ENCODE data around the gene SDK1.
A peak's percentile ranks its signal among the peaks of the same experiment; 100 is the strongest.

SDK1 gene

DNA sequence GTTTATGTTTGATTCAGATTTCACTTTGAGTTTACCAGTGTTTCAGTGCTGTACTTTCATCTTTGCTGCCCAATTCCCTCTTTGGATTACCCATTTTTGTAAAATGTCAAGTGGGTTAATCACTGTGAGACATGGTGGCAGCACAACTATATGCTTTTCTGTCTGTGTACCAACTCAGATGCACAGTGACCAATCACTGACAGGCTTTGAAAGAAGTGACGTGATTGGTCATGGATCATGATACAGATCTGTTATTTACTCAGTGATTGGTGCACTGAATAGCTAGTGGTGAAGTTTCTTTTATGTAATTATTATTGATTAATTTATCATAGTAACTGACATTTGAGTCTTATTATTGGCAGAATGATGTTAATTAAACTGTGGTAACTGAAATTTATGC is 126.9 kb downstream of the SDK1 start:
- TF ChIP-seq, protein P1, sequence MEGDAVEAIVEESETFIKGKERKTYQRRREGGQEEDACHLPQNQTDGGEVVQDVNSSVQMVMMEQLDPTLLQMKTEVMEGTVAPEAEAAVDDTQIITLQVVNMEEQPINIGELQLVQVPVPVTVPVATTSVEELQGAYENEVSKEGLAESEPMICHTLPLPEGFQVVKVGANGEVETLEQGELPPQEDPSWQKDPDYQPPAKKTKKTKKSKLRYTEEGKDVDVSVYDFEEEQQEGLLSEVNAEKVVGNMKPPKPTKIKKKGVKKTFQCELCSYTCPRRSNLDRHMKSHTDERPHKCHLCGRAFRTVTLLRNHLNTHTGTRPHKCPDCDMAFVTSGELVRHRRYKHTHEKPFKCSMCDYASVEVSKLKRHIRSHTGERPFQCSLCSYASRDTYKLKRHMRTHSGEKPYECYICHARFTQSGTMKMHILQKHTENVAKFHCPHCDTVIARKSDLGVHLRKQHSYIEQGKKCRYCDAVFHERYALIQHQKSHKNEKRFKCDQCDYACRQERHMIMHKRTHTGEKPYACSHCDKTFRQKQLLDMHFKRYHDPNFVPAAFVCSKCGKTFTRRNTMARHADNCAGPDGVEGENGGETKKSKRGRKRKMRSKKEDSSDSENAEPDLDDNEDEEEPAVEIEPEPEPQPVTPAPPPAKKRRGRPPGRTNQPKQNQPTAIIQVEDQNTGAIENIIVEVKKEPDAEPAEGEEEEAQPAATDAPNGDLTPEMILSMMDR (IDR thresholded peaks at IDR 0.05; ENCODE audit: extremely low read depth, insufficient read depth, missing control alignments): no peak
- no peak for DNase-seq (ENCODE audit: low spot score)
- in situ Hi-C loops (cut with MboI; ENCODE audit: low pct_unique_long_range_greater_than_20kb, low sequenced_read_pairs, unreplicated experiment): no loop called here

- in situ Hi-C loops (cut with MboI; ENCODE audit: low pct_unique_long_range_greater_than_20kb, low sequenced_read_pairs, unreplicated experiment): no loop called here
- DNase-seq (ENCODE audit: low spot score): no peak
- TF ChIP-seq, protein P1 (IDR thresholded peaks at IDR 0.05; ENCODE audit: extremely low read depth, insufficient read depth, missing control alignments): no peak
Measured at GRCh38 chr7:3429981-3430380, 128.9 kb downstream of the SDK1 start.

- no peak for DNase-seq (ENCODE audit: low spot score)
- TF ChIP-seq, protein P1 (IDR thresholded peaks at IDR 0.05; ENCODE audit: extremely low read depth, insufficient read depth, missing control alignments): no peak
- in situ Hi-C loops (cut with MboI; ENCODE audit: low pct_unique_long_range_greater_than_20kb, low sequenced_read_pairs, unreplicated experiment): no loop called here
Measured at GRCh38 chr7:3430588-3430987, 129.5 kb downstream of the SDK1 start.

GRCh38 chr7:3431306-3431705 is 130.3 kb downstream of the SDK1 start:
- no peak for DNase-seq (ENCODE audit: low spot score)
- in situ Hi-C loops (cut with MboI; ENCODE audit: low pct_unique_long_range_greater_than_20kb, low sequenced_read_pairs, unreplicated experiment): no loop called here
- TF ChIP-seq, protein P1 (IDR thresholded peaks at IDR 0.05; ENCODE audit: extremely low read depth, insufficient read depth, missing control alignments): no peak

- DNase-seq (ENCODE audit: low spot score): no peak
- in situ Hi-C loops (cut with MboI; ENCODE audit: low pct_unique_long_range_greater_than_20kb, low sequenced_read_pairs, unreplicated experiment): no loop called here
- TF ChIP-seq, protein P1 (IDR thresholded peaks at IDR 0.05; ENCODE audit: extremely low read depth, insufficient read depth, missing control alignments): no peak
Measured at GRCh38 chr7:3432911-3433310, 131.9 kb downstream of the SDK1 start.

DNA sequence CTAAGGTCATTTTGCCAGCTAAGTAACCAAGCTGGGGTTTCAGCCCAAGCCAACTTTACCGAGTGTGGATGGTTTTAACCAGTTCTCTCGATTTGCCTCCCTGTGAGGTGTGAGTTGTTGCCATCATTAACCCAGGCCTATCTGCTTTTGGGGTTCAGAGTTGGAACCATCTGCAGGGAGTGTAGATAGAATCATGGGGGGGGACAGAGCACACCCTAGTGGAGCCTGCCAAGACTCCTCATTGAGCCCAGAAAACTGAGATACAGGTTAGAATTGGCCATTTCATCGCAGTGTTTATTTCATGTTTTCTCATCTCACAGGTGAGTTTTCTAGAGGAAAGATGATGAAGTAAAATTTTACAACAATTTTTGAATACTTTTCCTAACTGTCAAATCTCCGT is 133.6 kb downstream of the SDK1 start:
- TF ChIP-seq, protein P1 (IDR thresholded peaks at IDR 0.05; ENCODE audit: extremely low read depth, insufficient read depth, missing control alignments): peak; percentile 15
- DNase-seq (ENCODE audit: low spot score): no peak
- in situ Hi-C loops (cut with MboI; ENCODE audit: low pct_unique_long_range_greater_than_20kb, low sequenced_read_pairs, unreplicated experiment): no loop called here

DNA sequence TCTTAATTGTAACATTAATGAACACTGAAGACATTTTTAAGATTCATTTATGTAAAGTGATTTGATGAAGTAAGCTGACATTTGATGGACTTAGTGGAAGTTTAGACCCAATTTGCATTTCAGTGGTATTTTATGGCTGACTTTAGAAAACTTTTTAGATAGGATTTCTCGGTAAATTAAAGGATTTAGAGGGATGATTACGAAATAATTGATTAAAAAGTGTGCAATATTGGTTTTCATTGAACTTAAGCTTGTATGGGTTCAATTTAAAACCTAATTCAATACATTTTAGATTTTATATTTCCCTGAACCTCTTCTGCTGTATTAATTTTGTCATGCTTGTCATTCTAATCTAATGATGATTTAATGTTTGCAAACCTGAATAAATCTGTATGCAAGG is 135.1 kb downstream of the SDK1 start:
- in situ Hi-C loops (cut with MboI; ENCODE audit: low pct_unique_long_range_greater_than_20kb, low sequenced_read_pairs, unreplicated experiment): no loop called here
- TF ChIP-seq, protein P1 (IDR thresholded peaks at IDR 0.05; ENCODE audit: extremely low read depth, insufficient read depth, missing control alignments): no peak

More for the DNA sequence above, 135.1 kb downstream of the SDK1 start:
- no peak for DNase-seq (ENCODE audit: low spot score)
